Osteocyte (in vitro differentiated cells): Measurements from ENCODE around the gene FAM209A. TPM values are rescaled to one million over a fixed set of nuclear protein-coding genes. Genes with fewer than 3 reads are reported as not detected.

ENCODE experiments used
- DNase-seq: peaks from one replicate; pipeline ENCODE4 v3.0.0; 2021; ENCODE audit warnings: mixed read lengths; ENCODE audit not compliant: unreplicated experiment; ENCODE audit errors: extremely low spot score
- H3K27ac Mint-ChIP-seq: one replicate; pipeline ENCODE4 v1.8.0; 2021; ENCODE audit warnings: mild to moderate bottlenecking, mixed read lengths; ENCODE audit not compliant: unreplicated experiment
- H3K27me3 Mint-ChIP-seq: one replicate; pipeline ENCODE4 v1.8.0; 2021; ENCODE audit warnings: mixed read lengths; ENCODE audit not compliant: unreplicated experiment
- H3K36me3 Mint-ChIP-seq: one replicate; pipeline ENCODE4 v1.8.0; 2021; ENCODE audit warnings: mixed read lengths; ENCODE audit not compliant: unreplicated experiment
- H3K4me1 Mint-ChIP-seq: one replicate; pipeline ENCODE4 v1.8.0; 2021; ENCODE audit warnings: mixed read lengths; ENCODE audit not compliant: unreplicated experiment
- H3K4me3 Mint-ChIP-seq: one replicate; pipeline ENCODE4 v1.8.0; 2021; ENCODE audit warnings: mild to moderate bottlenecking, moderate library complexity, mixed read lengths; ENCODE audit not compliant: unreplicated experiment
- H3K9me3 Mint-ChIP-seq: one replicate; pipeline ENCODE4 v1.8.0; 2021; ENCODE audit warnings: mixed read lengths; ENCODE audit not compliant: unreplicated experiment
- total RNA-seq: library from RNA; stranded (reverse); gene quantifications from 2 replicates; pipeline ENCODE4 v1.2.1, GENCODE V29; 2021
- TF ChIP-seq, protein P1 (sequence below): fragments of 200-600 bp; sonication (generic); IDR thresholded peaks from 2 replicates; pipeline ENCODE4 v1.5.0; 2021; ENCODE audit warnings: antibody characterized with exemption, mild to moderate bottlenecking, moderate library complexity

Gene FAM209A
- total RNA-seq, 1 donor from 2014 or later: 1.0 TPM

DNA sequence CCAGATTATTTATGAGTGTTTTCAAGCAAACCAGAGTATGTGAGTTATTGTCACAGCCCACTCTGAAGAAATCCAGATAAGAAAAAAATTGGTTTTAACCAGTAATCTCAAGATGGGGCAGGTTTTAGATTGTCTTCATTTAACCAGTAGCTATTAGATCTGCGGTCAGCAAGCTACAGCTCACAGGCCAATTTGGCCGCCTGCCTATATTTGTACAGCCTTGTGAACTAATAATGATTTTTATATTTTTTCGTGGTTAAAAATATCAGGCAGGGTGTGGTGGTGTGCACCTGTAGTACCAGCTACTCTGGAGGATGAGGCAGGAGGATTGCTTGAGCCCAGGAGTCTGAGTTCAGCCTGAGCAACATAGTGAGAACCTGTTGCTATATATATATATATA, 13.5 kb downstream of the FAM209A start:
- no peak for DNase-seq
- Mint-ChIP-seq H3K27me3 (no peaks in the 10 kb centered on the region), H3K27ac (no peak overlapping the region), H3K36me3 (no peaks in the 10 kb centered on the region), H3K9me3 (no peaks in the 10 kb centered on the region), H3K4me3 (no peak overlapping the region), H3K4me1 (no peaks in the 10 kb centered on the region)
- TF ChIP-seq, protein P1, sequence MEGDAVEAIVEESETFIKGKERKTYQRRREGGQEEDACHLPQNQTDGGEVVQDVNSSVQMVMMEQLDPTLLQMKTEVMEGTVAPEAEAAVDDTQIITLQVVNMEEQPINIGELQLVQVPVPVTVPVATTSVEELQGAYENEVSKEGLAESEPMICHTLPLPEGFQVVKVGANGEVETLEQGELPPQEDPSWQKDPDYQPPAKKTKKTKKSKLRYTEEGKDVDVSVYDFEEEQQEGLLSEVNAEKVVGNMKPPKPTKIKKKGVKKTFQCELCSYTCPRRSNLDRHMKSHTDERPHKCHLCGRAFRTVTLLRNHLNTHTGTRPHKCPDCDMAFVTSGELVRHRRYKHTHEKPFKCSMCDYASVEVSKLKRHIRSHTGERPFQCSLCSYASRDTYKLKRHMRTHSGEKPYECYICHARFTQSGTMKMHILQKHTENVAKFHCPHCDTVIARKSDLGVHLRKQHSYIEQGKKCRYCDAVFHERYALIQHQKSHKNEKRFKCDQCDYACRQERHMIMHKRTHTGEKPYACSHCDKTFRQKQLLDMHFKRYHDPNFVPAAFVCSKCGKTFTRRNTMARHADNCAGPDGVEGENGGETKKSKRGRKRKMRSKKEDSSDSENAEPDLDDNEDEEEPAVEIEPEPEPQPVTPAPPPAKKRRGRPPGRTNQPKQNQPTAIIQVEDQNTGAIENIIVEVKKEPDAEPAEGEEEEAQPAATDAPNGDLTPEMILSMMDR: no peak

DNA sequence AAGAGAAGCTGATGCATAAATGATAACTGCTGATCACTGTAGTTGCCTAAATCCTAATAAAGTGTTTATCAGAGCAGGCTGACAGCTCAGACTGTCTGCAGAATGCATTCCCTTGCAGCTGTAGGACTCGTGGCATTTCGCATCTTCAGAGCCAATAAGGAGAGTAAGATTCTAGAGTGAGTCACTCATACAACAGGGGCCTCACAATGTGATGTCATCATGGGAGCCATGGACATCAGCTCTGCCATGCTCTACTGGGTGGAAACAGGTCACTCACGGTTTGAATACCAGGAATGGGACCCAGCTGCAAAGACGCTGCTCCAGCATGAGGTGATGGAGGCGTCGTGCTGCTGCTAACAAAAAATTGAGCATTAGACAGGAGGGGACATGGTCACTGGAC, 15.9 kb downstream of the FAM209A start:
- DNase-seq: no peak
- Mint-ChIP-seq H3K4me1 (no peaks in the 10 kb centered on the region), H3K36me3 (no peaks in the 10 kb centered on the region), H3K27me3 (no peaks in the 10 kb centered on the region), H3K9me3 (no peaks in the 10 kb centered on the region), H3K4me3 (no peak overlapping the region), H3K27ac (no peak overlapping the region)
- TF ChIP-seq, protein P1: no peak

DNA sequence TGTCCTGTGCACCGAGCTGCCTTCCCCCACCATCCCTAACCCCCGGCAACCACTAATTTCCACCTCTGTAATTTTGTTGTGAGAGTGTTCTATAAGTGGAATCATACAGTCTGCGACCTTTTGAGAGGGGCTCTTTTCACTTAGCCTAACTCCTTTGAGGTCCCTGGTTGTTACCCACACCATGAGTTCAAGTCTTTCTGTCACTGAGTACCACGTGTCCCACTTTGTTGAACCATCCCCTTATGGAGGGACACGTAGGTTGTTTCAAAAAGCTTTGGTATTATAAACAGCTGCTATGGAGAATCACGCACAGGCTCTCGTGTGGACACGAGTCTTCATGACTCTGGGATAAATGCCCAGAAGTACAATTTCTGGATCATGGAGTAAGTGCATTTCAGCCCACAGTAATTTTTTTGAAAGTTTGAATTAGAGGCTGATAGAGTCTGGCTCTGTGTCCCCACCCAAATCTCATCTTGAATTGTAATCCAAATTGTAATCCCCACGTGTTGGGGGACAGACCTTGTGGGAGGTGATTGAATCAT, 18.0 kb downstream of the FAM209A start:
- Mint-ChIP-seq H3K36me3 (no peaks in the 10 kb centered on the region), H3K9me3 (no peaks in the 10 kb centered on the region), H3K27me3 (peaks cover 4% of the 10 kb centered on the region), H3K4me1 (no peaks in the 10 kb centered on the region), H3K27ac (no peak overlapping the region), H3K4me3 (no peak overlapping the region)
- TF ChIP-seq, protein P1: no peak
- DNase-seq: no peak

DNA sequence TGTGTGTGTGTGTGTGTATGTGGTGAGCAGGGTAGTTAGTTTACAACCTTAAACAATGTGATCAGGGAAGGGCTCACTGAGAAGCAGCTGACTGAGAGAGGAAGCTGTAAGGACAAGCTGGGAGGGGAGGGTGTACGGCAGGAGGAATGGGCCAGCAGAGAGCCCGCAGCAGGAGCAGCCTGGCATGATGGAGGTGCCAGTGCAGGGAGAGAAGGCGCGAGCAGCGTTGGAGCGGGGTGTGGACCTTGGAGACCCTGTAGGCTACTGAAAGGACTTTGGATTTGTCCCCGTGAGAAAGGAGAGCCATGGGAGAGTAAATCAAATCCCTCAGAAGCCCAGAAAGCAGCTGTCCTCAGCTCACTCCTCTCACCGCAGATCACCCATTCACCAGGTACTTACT, 27.0 kb downstream of the FAM209A start:
- TF ChIP-seq, protein P1: no peak
- no peak for DNase-seq
- no peak overlapping the region for H3K4me3 Mint-ChIP-seq
- peaks cover 12% of the 10 kb centered on the region for H3K4me1 Mint-ChIP-seq
- H3K27ac Mint-ChIP-seq: no peak overlapping the region
- H3K27me3 Mint-ChIP-seq: peaks cover 11% of the 10 kb centered on the region
- H3K36me3 Mint-ChIP-seq: no peaks in the 10 kb centered on the region
- peaks cover 9% of the 10 kb centered on the region for H3K9me3 Mint-ChIP-seq

DNA sequence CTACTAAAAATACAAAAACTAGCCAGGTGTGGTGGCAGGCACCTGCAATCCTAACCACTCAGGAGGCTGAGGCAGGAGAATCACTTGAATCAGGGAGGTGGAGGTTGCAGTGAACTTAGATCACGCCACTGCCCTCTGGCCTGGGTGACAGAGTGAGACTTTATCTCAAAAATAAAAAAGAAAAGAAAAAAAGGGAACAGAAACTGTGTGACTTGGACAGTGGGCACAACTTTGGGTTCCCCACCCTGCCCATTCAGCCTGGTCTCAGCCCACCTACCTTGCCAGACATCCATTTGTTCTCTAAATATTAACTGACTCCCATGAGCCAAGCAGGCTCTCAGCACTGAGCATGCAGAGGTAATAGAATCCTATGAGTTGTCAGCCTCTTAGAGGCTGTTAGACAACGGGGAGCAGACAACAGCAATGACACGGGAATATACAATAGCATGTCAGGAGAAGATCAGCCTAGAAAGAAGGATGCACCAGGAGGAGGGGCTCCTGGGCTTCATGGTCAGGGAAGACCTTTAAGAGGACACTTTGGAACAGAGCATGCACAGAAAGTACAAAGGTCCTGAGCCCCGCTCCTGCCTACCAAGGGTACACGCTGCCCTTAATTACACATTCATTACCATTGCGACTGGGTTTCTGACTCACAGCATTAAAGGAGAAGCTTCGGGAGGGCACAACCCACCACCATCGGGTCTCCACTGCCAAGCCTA, 28.5 kb downstream of the FAM209A start:
- H3K36me3 Mint-ChIP-seq: no peaks in the 10 kb centered on the region
- no peak overlapping the region for H3K4me3 Mint-ChIP-seq
- no peak for DNase-seq
- peaks cover 6% of the 10 kb centered on the region for H3K27me3 Mint-ChIP-seq
- H3K9me3 Mint-ChIP-seq: peaks cover 9% of the 10 kb centered on the region
- H3K27ac Mint-ChIP-seq: no peak overlapping the region
- TF ChIP-seq, protein P1: no peak
- H3K4me1 Mint-ChIP-seq: peaks cover 12% of the 10 kb centered on the region
